C4-2B (cell line): ENCODE results near the gene GOLM1.

Experiments used
- CTCF ChIP-seq: fragments of 450-650 bp; conservative IDR thresholded peaks from 2 replicates; pipeline ENCODE4 v1.5.1; 2017; ENCODE audit warnings: mild to moderate bottlenecking
- ZFX ChIP-seq: fragments of 450-650 bp; IDR thresholded peaks from 2 replicates; pipeline ENCODE4 v1.6.1; 2017

- no peak for TF ChIP-seq CTCF
- TF ChIP-seq ZFX: no peak
These were observed 30.0 kb downstream of the GOLM1 start for GRCh38 chr9:86069206-86069869.
